GM23338 (cell line): Measurements from ENCODE around the gene PRUNE1. TPM values are rescaled to one million over a fixed set of nuclear protein-coding genes. Genes with fewer than 3 reads are reported as not detected.

ENCODE experiments used
- CREB1 ChIP-seq: fragments of 250-450 bp; sonication (Bioruptor Pico); IDR thresholded peaks from 2 replicates; pipeline ENCODE4 v1.5.0; 2020; ENCODE audit warnings: low read depth, mild to moderate bottlenecking, moderate library complexity
- ETS1 ChIP-seq: IDR thresholded peaks from 2 replicates; pipeline ENCODE4 v1.6.1; 2016; ENCODE audit warnings: antibody characterized with exemption
- EZH2 ChIP-seq: fragments of 200-600 bp; sonication (generic); IDR thresholded peaks from one replicate; pipeline ENCODE4 v1.8.0; 2017; ENCODE audit warnings: antibody characterized with exemption, mild to moderate bottlenecking, low read depth; ENCODE audit not compliant: unreplicated experiment
- EZH2phosphoT487 ChIP-seq: fragments of 200-600 bp; sonication (generic); IDR thresholded peaks from one replicate; pipeline ENCODE4 v1.8.1; 2018; ENCODE audit warnings: antibody characterized with exemption; ENCODE audit not compliant: unreplicated experiment
- REST ChIP-seq: IDR thresholded peaks from one replicate; pipeline ENCODE4 v1.6.1; 2018; ENCODE audit warnings: antibody characterized with exemption; ENCODE audit not compliant: unreplicated experiment
- ZNF114 ChIP-seq: fragments of 250-450 bp; sonication (Bioruptor Pico); IDR thresholded peaks from 2 replicates; pipeline ENCODE4 v1.5.0; 2020; ENCODE audit warnings: mild to moderate bottlenecking, moderate library complexity
- ZNF462 ChIP-seq: fragments of 250-450 bp; sonication (Bioruptor Pico); IDR thresholded peaks from 2 replicates; pipeline ENCODE4 v1.5.0; 2020; ENCODE audit warnings: mild to moderate bottlenecking, moderate library complexity
- polyA plus RNA-seq: library from polyadenylated mRNA; unstranded; fragments of >200 nt; fragmentation: Nextera tagmentation; extraction: Ambion mirVana; gene quantifications from 2 replicates; pipeline ENCODE4 v1.2.1, GENCODE V29; 2016
- total RNA-seq: library from RNA; depleted of rRNA; stranded (reverse); fragments of >200 nt; shearing (Covaris generic); gene quantifications from 2 replicates; pipeline ENCODE4 v1.2.3, GENCODE V29; 2014

PRUNE1 gene
- total and polyA plus RNA-seq, 2 experiments from 2014 or later: 14.7 to 33.2 TPM

GRCh38 chr1:150973258-150973835, 34.9 kb upstream of the PRUNE1 start (continued):
- TF ChIP-seq ZNF462 (CRISPR knock-in tag) (no peak), ZNF114 (no peak), CREB1 (CRISPR knock-in tag) (no peak), EZH2 (no peak), ETS1 (no peak), REST (no peak), EZH2phosphoT487 (no peak)
